ENCODE data around the gene ZNF682. TPM values are rescaled to one million over a fixed set of nuclear protein-coding genes. Genes with fewer than 3 reads are reported as not detected.
A peak's percentile ranks its signal among the peaks of the same experiment; 100 is the strongest.
"Not testable (repeated sequence)": the region's sequence is repeated elsewhere in the genome, so short reads cannot be mapped to it uniquely, and the experiment has no call there.

Gene ZNF682
- total RNA-seq, 2 experiments from 2014 or later, result 7.0 to 9.1 TPM

- CTCF ChIA-PET, result no interaction called here
- no peak overlapping the region for H3K27ac Mint-ChIP-seq
- DNase-seq, result no peak
- peaks cover 3% of the 10 kb centered on the region for H3K27me3 Mint-ChIP-seq
- H3K4me3 Mint-ChIP-seq, result no peak overlapping the region
- H3K9me3 Mint-ChIP-seq, result no peaks in the 10 kb centered on the region
- H3K4me1 Mint-ChIP-seq (ENCODE audit: low read depth), result peaks cover 2% of the 10 kb centered on the region
- intact Hi-C loops (cut with micrococcal nuclease), result no loop called here
- POLR2A ChIA-PET, result no interaction called here
- H3K36me3 Mint-ChIP-seq, result no peaks in the 10 kb centered on the region
Observed at GRCh38 chr19:20060282-20060681, 21.0 kb upstream of the ZNF682 start.

- H3K36me3 Mint-ChIP-seq; H3K4me3 Mint-ChIP-seq; H3K27me3 Mint-ChIP-seq; POLR2A ChIA-PET; H3K9me3 Mint-ChIP-seq; H3K4me1 Mint-ChIP-seq (ENCODE audit: low read depth); H3K27ac Mint-ChIP-seq; DNase-seq: not testable (repeated sequence)
- CTCF ChIA-PET, result interaction anchor here (0.9 kb wide), 1 partner anchor 60 kb away, joined by 3 read pairs; no protein-coding TSS in a partner anchor
- intact Hi-C loops (cut with micrococcal nuclease), result loop anchor here (10.0 kb wide), 1 partner anchor 366 kb away; no protein-coding TSS in a partner anchor
Observed at GRCh38 chr19:20058738-20059137, 19.4 kb upstream of the ZNF682 start.

- ChIA-PET CTCF (interaction anchor here (0.6 to 1.8 kb wide), 6 partner anchors 26 to 185 kb away, joined by 3 to 10 read pairs (median 4); partner anchors contain the start of genes ZNF486 and ZNF90), POLR2A (interaction anchor here (1.0 to 1.8 kb wide), 4 partner anchors 13 to 187 kb away, joined by 3 to 15 read pairs (median 8); partner anchors contain the start of genes ZNF253, ZNF682 and ZNF90)
- no peaks in the 10 kb centered on the region for H3K36me3 Mint-ChIP-seq
- peak; percentile 86 for DNase-seq
- no peaks in the 10 kb centered on the region for H3K9me3 Mint-ChIP-seq
- H3K27me3 Mint-ChIP-seq, result no peaks in the 10 kb centered on the region
- intact Hi-C loops (cut with micrococcal nuclease), result loop anchor here (1.0 to 10.0 kb wide), 4 partner anchors 13 to 373 kb away; partner anchors contain the start of genes ZNF14, ZNF486 and ZNF682
- peaks cover 13% of the 10 kb centered on the region for H3K4me1 Mint-ChIP-seq (ENCODE audit: low read depth)
- peak overlapping the region; percentile 65 for H3K27ac Mint-ChIP-seq
- H3K4me3 Mint-ChIP-seq, result peak overlapping the region; percentile 84
Observed at GRCh38 chr19:20051841-20052768, 12.8 kb upstream of the ZNF682 start.

- H3K27me3 Mint-ChIP-seq; intact Hi-C loops (cut with micrococcal nuclease); DNase-seq; H3K27ac Mint-ChIP-seq; H3K4me3 Mint-ChIP-seq; H3K36me3 Mint-ChIP-seq; H3K4me1 Mint-ChIP-seq (ENCODE audit: low read depth); POLR2A ChIA-PET; H3K9me3 Mint-ChIP-seq; CTCF ChIA-PET: not testable (repeated sequence)
Observed at GRCh38 chr19:20045742-20046141, 6.4 kb upstream of the ZNF682 start.

- H3K9me3 Mint-ChIP-seq, result no peaks in the 10 kb centered on the region
- H3K27me3 Mint-ChIP-seq, result no peaks in the 10 kb centered on the region
- no peaks in the 10 kb centered on the region for H3K36me3 Mint-ChIP-seq
- CTCF ChIA-PET, result interaction anchor here (0.7 kb wide), 1 partner anchor 1461 kb away, joined by 3 read pairs; the partner anchor contains the start of gene ZNF429
- POLR2A ChIA-PET, result no interaction called here
- DNase-seq, result no peak
- no peaks in the 10 kb centered on the region for H3K4me1 Mint-ChIP-seq (ENCODE audit: low read depth)
- no peak overlapping the region for H3K27ac Mint-ChIP-seq
- intact Hi-C loops (cut with micrococcal nuclease), result no loop called here
- H3K4me3 Mint-ChIP-seq, result no peak overlapping the region
Observed at GRCh38 chr19:20044663-20045062, 5.4 kb upstream of the ZNF682 start.

- peak overlapping the region; percentile 96 for H3K4me3 Mint-ChIP-seq
- intact Hi-C loops (cut with micrococcal nuclease), result loop anchor here (1.0 to 5.0 kb wide), 3 partner anchors 14 to 199 kb away; partner anchors contain the start of gene ZNF253
- H3K9me3 Mint-ChIP-seq, result no peaks in the 10 kb centered on the region
- CTCF ChIA-PET, result interaction anchor here (1.5 kb wide), 1 partner anchor 39 kb away, joined by 3 read pairs; the partner anchor contains the start of gene ZNF90
- no peak for DNase-seq
- POLR2A ChIA-PET, result interaction anchor here (0.6 to 2.2 kb wide), 5 partner anchors 14 to 386 kb away, joined by 4 to 15 read pairs (median 7); partner anchors contain the start of genes ZNF486 and ZNF90
- peaks cover 3% of the 10 kb centered on the region for H3K36me3 Mint-ChIP-seq
- no peaks in the 10 kb centered on the region for H3K27me3 Mint-ChIP-seq
- peak overlapping the region; percentile 65 for H3K27ac Mint-ChIP-seq
- H3K4me1 Mint-ChIP-seq (ENCODE audit: low read depth), result peaks cover 12% of the 10 kb centered on the region
Observed at GRCh38 chr19:20038358-20039202, 725 bp downstream of the ZNF682 start.

- intact Hi-C loops (cut with micrococcal nuclease), result loop anchor here (5.0 kb wide), 2 partner anchors 169 to 201 kb away; partner anchors contain the start of gene ZNF253
Observed at GRCh38 chr19:20035935-20036334, 3.4 kb downstream of the ZNF682 start.

GRCh38 chr19:20028611-20029010 is 10.7 kb downstream of the ZNF682 start:
- H3K36me3 Mint-ChIP-seq, result peaks cover 27% of the 10 kb centered on the region
- POLR2A ChIA-PET, result no interaction called here
- no peaks in the 10 kb centered on the region for H3K9me3 Mint-ChIP-seq
- H3K27me3 Mint-ChIP-seq, result no peaks in the 10 kb centered on the region
- DNase-seq, result no peak
- H3K4me1 Mint-ChIP-seq (ENCODE audit: low read depth), result no peaks in the 10 kb centered on the region
- H3K27ac Mint-ChIP-seq, result no peak overlapping the region
- CTCF ChIA-PET, result no interaction called here
- intact Hi-C loops (cut with micrococcal nuclease), result no loop called here
- H3K4me3 Mint-ChIP-seq, result no peak overlapping the region

More at GRCh38 chr19:20035935-20036334, 3.4 kb downstream of the ZNF682 start:
- no peak overlapping the region for H3K4me3 Mint-ChIP-seq
- no peaks in the 10 kb centered on the region for H3K9me3 Mint-ChIP-seq
- CTCF ChIA-PET, result no interaction called here
- no peaks in the 10 kb centered on the region for H3K27me3 Mint-ChIP-seq
- no peak for DNase-seq
- POLR2A ChIA-PET, result interaction anchor here (0.7 kb wide), 1 partner anchor 599 kb away, joined by 3 read pairs; no protein-coding TSS in a partner anchor
- no peak overlapping the region for H3K27ac Mint-ChIP-seq
- peaks cover 10% of the 10 kb centered on the region for H3K36me3 Mint-ChIP-seq
- H3K4me1 Mint-ChIP-seq (ENCODE audit: low read depth), result peaks cover 12% of the 10 kb centered on the region

- H3K36me3 Mint-ChIP-seq, result peaks cover 57% of the 10 kb centered on the region
- peaks cover 70% of the 10 kb centered on the region for H3K9me3 Mint-ChIP-seq
- intact Hi-C loops (cut with micrococcal nuclease), result no loop called here
- ChIA-PET CTCF (interaction anchor here (1.0 kb wide), 1 partner anchor 8 kb away, joined by 3 read pairs; no protein-coding TSS in a partner anchor), POLR2A (no interaction called here)
- no peak for DNase-seq
- H3K27me3 Mint-ChIP-seq, result no peaks in the 10 kb centered on the region
- H3K4me1 Mint-ChIP-seq (ENCODE audit: low read depth), result no peaks in the 10 kb centered on the region
- H3K27ac Mint-ChIP-seq, result no peak overlapping the region
- H3K4me3 Mint-ChIP-seq, result no peak overlapping the region
Observed at GRCh38 chr19:20005741-20006140, 33.6 kb downstream of the ZNF682 start.

- DNase-seq, result peak; percentile 66
- ChIA-PET CTCF (interaction anchor here (0.6 to 2.5 kb wide), 33 partner anchors 8 to 1486 kb away, joined by 3 to 17 read pairs (median 4); partner anchors contain the start of genes ZNF431, ZNF486, ZNF626 and ZNF90), POLR2A (interaction anchor here (1.2 kb wide), 1 partner anchor 507 kb away, joined by 3 read pairs; no protein-coding TSS in a partner anchor)
- Mint-ChIP-seq H3K4me3 (no peak overlapping the region), H3K27me3 (no peaks in the 10 kb centered on the region), H3K9me3 (peaks cover 23% of the 10 kb centered on the region), H3K27ac (no peak overlapping the region), H3K36me3 (peaks cover 5% of the 10 kb centered on the region), H3K4me1 (ENCODE audit: low read depth) (no peaks in the 10 kb centered on the region)
- intact Hi-C loops (cut with micrococcal nuclease), result loop anchor here (5.0 kb wide), 1 partner anchor 240 kb away; no protein-coding TSS in a partner anchor
Observed at GRCh38 chr19:19997656-19998268, 41.5 kb downstream of the ZNF682 start.

GRCh38 chr19:19966862-19967261 is 72.4 kb downstream of the ZNF682 start:
- H3K27ac Mint-ChIP-seq, result no peak overlapping the region
- POLR2A ChIA-PET, result no interaction called here
- no peak overlapping the region for H3K4me3 Mint-ChIP-seq
- H3K9me3 Mint-ChIP-seq, result peaks cover 38% of the 10 kb centered on the region
- peaks cover 11% of the 10 kb centered on the region for H3K36me3 Mint-ChIP-seq
- H3K27me3 Mint-ChIP-seq, result no peaks in the 10 kb centered on the region
- CTCF ChIA-PET, result no interaction called here
- H3K4me1 Mint-ChIP-seq (ENCODE audit: low read depth), result no peaks in the 10 kb centered on the region
- DNase-seq, result no peak
- intact Hi-C loops (cut with micrococcal nuclease), result no loop called here

All from activated CD4-positive, alpha-beta memory T cell treated with anti-CD3 and anti-CD28 coated beads for 36 hours (primary cell).